ENCODE measurements around the gene SLC7A1. TPM values are rescaled to one million over a fixed set of nuclear protein-coding genes. Genes with fewer than 3 reads are reported as not detected.
A peak's percentile ranks its signal among the peaks of the same experiment; 100 is the strongest.

Gene SLC7A1
- total RNA-seq, 1 donor from 2014 or later, result 1.1 TPM

- no peak for ATAC-seq
- DNase-seq (ENCODE audit: low spot score), result no peak
Observed at GRCh38 chr13:29534083-29534482, 61.4 kb downstream of the SLC7A1 start.

- no peak for ATAC-seq
- DNase-seq (ENCODE audit: low spot score), result no peak
Observed at GRCh38 chr13:29532821-29533220, 62.7 kb downstream of the SLC7A1 start.

GRCh38 chr13:29532116-29532515 is 63.4 kb downstream of the SLC7A1 start:
- DNase-seq (ENCODE audit: low spot score) (no peak), ATAC-seq (no peak)

GRCh38 chr13:29530901-29531300 is 64.6 kb downstream of the SLC7A1 start:
- DNase-seq (ENCODE audit: low spot score) (no peak), ATAC-seq (no peak)

GRCh38 chr13:29529754-29530153 is 65.7 kb downstream of the SLC7A1 start:
- no peak for DNase-seq (ENCODE audit: low spot score)
- no peak for ATAC-seq

GRCh38 chr13:29527916-29528315 is 67.6 kb downstream of the SLC7A1 start:
- DNase-seq (ENCODE audit: low spot score) (no peak), ATAC-seq (no peak)

- no peak for DNase-seq (ENCODE audit: low spot score)
- ATAC-seq, result no peak
Observed at GRCh38 chr13:29527511-29527910, 68.0 kb downstream of the SLC7A1 start.

GRCh38 chr13:29526741-29527140 is 68.7 kb downstream of the SLC7A1 start:
- no peak for ATAC-seq
- DNase-seq (ENCODE audit: low spot score), result no peak

- no peak for DNase-seq (ENCODE audit: low spot score)
- no peak for ATAC-seq
Observed at GRCh38 chr13:29525757-29526156, 69.7 kb downstream of the SLC7A1 start.

GRCh38 chr13:29524641-29525040 is 70.8 kb downstream of the SLC7A1 start:
- ATAC-seq (no peak), DNase-seq (ENCODE audit: low spot score) (no peak)

GRCh38 chr13:29524176-29524575 is 71.3 kb downstream of the SLC7A1 start:
- ATAC-seq, result peak; percentile 49
- DNase-seq (ENCODE audit: low spot score), result no peak

GRCh38 chr13:29523199-29523961 is 72.1 kb downstream of the SLC7A1 start:
- ATAC-seq, result peak; percentile 50
- DNase-seq (ENCODE audit: low spot score), result no peak

GRCh38 chr13:29522044-29522685 is 73.3 kb downstream of the SLC7A1 start:
- ATAC-seq, result no peak
- DNase-seq (ENCODE audit: low spot score), result no peak

- ATAC-seq (no peak), DNase-seq (ENCODE audit: low spot score) (no peak)
Observed at GRCh38 chr13:29521336-29521735, 74.2 kb downstream of the SLC7A1 start.

- DNase-seq (ENCODE audit: low spot score), result no peak
- no peak for ATAC-seq
Observed at GRCh38 chr13:29520671-29521070, 74.8 kb downstream of the SLC7A1 start.

GRCh38 chr13:29519921-29520320 is 75.6 kb downstream of the SLC7A1 start:
- ATAC-seq, result no peak

GRCh38 chr13:29516880-29517279 is 78.6 kb downstream of the SLC7A1 start:
- no peak for DNase-seq (ENCODE audit: low spot score)
- no peak for ATAC-seq

More at GRCh38 chr13:29519921-29520320, 75.6 kb downstream of the SLC7A1 start:
- no peak for DNase-seq (ENCODE audit: low spot score)

GRCh38 chr13:29516012-29516411 is 79.5 kb downstream of the SLC7A1 start:
- DNase-seq (ENCODE audit: low spot score) (no peak), ATAC-seq (no peak)

GRCh38 chr13:29515372-29515771 is 80.1 kb downstream of the SLC7A1 start:
- no peak for DNase-seq (ENCODE audit: low spot score)
- no peak for ATAC-seq

GRCh38 chr13:29514720-29515310 is 80.7 kb downstream of the SLC7A1 start:
- ATAC-seq (no peak), DNase-seq (ENCODE audit: low spot score) (no peak)

- peak; percentile 63 for ATAC-seq
- no peak for DNase-seq (ENCODE audit: low spot score)
Observed at GRCh38 chr13:29513981-29514719, 81.3 kb downstream of the SLC7A1 start.
